Lung (tissue), 12 donors: ENCODE results near the gene AKAP13. TPM values are rescaled to one million over a fixed set of nuclear protein-coding genes. Genes with fewer than 3 reads are reported as not detected.
A peak's percentile ranks its signal among the peaks of the same experiment; 100 is the strongest.

Source experiments
- ATAC-seq: fragments of 200-7000 bp; cut with Tn5 transposase; one replicate; pipeline ENCODE4 v1.9.1; 2020; ENCODE audit warnings: moderate number of reproducible peaks; ENCODE audit not compliant: insufficient read depth, low FRiP score
- DNase-seq, 3 donors: peaks; one replicate each; pipeline ENCODE4 v3.0.0-alpha.2; 2013 to 2017
- H3K27ac ChIP-seq, 2 donors: one replicate each; pipeline ENCODE4 v1.5.1; 2013; ENCODE audit warnings: mild to moderate bottlenecking in 2 of 2, moderate library complexity in 2 of 2, control low read depth in 1 of 2, inconsistent platforms in 1 of 2, low read depth in 1 of 2, low read length in 1 of 2
- H3K27me3 ChIP-seq, 3 donors: one replicate each; pipeline ENCODE4 v1.5.1; 2013; ENCODE audit warnings: low read length in 2 of 3; ENCODE audit not compliant: control insufficient read depth in 3 of 3, insufficient read depth in 3 of 3
- H3K36me3 ChIP-seq, 4 donors: one replicate each; pipeline ENCODE4 v1.5.1; 2013; ENCODE audit warnings: low read length in 4 of 4, mild to moderate bottlenecking in 1 of 4, moderate library complexity in 1 of 4; ENCODE audit not compliant: control insufficient read depth in 4 of 4, insufficient read depth in 4 of 4
- H3K4me1 ChIP-seq, 5 donors: one replicate each; pipeline ENCODE4 v1.5.1; 2013; ENCODE audit warnings: low read length in 5 of 5, mild to moderate bottlenecking in 2 of 5, moderate library complexity in 1 of 5; ENCODE audit not compliant: control insufficient read depth in 5 of 5, insufficient read depth in 5 of 5
- H3K4me3 ChIP-seq: one replicate; pipeline ENCODE4 v1.5.1; 2013; ENCODE audit warnings: mild to moderate bottlenecking, control low read depth, moderate library complexity
- H3K9ac ChIP-seq, 2 donors: one replicate each; pipeline ENCODE4 v1.5.1; 2013; ENCODE audit warnings: low read length in 2 of 2, control low read depth in 1 of 2; ENCODE audit not compliant: insufficient read depth in 1 of 2
- H3K9me3 ChIP-seq, 4 donors: one replicate each; pipeline ENCODE4 v1.5.1; 2013; ENCODE audit warnings: low read length in 3 of 4, mild to moderate bottlenecking in 1 of 4, moderate library complexity in 1 of 4; ENCODE audit not compliant: control insufficient read depth in 4 of 4, insufficient read depth in 3 of 4
- WGBS, 2 donors: extraction: QIAGEN DNeasy Blood & Tissue Kit; methylation state at CpG; one replicate each; pipeline ENCODE4 v1.1.7; 2013; 5-methylcytosine and 5-hydroxymethylcytosine counted together
- polyA plus RNA-seq, 2 donors: library from polyadenylated mRNA; stranded (reverse); fragments of 200-250 nt; gene quantifications; one replicate each; pipeline ENCODE4 v1.2.1, GENCODE V29; 2013
- total RNA-seq, 2 donors: library from RNA; depleted of rRNA in 1 of 2; stranded (reverse); fragments of >200 nt in 1 of 2; gene quantifications; one replicate each; pipeline ENCODE4 v1.2.1, GENCODE V29; 2014 to 2021
- TF ChIP-seq, protein P1 (sequence below): IDR thresholded peaks from 2 replicates; pipeline ENCODE4 v1.5.1; 2012; ENCODE audit warnings: mild to moderate bottlenecking; ENCODE audit errors: control extremely low read depth, extremely low read depth
- donor health status: control.
- donor health status: control.
- donor health status: Bipolar disorder and iron deficiency.
- donor health status: healthy.
- donor health status: DM: yes; HTN: yes; CAD: no.

AKAP13 gene
- total and polyA plus RNA-seq, 4 donors = 102 to 1,115 (median 259) TPM

DNA sequence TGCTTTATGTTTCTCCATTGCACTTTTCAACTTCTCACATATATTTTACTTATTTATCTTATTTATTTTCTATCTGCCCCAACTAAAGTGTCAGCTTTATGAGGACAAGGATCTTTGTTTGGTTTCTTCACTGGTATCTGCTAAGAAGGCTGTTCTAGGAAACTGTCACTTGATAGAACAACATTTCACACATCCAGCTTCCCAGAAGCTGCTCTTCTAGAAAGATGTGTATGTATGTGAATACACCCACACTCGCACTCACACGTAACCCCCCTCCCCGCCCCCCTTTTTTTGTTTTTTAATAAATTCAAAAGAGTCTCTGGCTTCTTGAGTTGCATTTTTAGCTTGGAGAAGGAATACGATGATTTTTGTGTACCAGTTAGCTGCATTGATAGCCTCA lies 143.1 kb downstream of the AKAP13 start:
- no peak overlapping the region for H3K4me3 ChIP-seq
- no peaks in the 10 kb centered on the region for H3K27me3 ChIP-seq
- WGBS, 2 donors = 84 to 89% methylated on average over 4 of the region's 4 CpGs
- TF ChIP-seq, protein P1, sequence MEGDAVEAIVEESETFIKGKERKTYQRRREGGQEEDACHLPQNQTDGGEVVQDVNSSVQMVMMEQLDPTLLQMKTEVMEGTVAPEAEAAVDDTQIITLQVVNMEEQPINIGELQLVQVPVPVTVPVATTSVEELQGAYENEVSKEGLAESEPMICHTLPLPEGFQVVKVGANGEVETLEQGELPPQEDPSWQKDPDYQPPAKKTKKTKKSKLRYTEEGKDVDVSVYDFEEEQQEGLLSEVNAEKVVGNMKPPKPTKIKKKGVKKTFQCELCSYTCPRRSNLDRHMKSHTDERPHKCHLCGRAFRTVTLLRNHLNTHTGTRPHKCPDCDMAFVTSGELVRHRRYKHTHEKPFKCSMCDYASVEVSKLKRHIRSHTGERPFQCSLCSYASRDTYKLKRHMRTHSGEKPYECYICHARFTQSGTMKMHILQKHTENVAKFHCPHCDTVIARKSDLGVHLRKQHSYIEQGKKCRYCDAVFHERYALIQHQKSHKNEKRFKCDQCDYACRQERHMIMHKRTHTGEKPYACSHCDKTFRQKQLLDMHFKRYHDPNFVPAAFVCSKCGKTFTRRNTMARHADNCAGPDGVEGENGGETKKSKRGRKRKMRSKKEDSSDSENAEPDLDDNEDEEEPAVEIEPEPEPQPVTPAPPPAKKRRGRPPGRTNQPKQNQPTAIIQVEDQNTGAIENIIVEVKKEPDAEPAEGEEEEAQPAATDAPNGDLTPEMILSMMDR = no peak
- H3K9ac ChIP-seq = no peak overlapping the region
- no peak for DNase-seq
- peaks cover 0 to 27% (median 11%) of the 10 kb centered on the region in 5 donors for H3K4me1 ChIP-seq
- no peaks in the 10 kb centered on the region for H3K9me3 ChIP-seq
- no peak for ATAC-seq
- H3K27ac ChIP-seq = no peak overlapping the region
- peaks cover 0 to 11% (median 5%) of the 10 kb centered on the region in 4 donors for H3K36me3 ChIP-seq

DNA sequence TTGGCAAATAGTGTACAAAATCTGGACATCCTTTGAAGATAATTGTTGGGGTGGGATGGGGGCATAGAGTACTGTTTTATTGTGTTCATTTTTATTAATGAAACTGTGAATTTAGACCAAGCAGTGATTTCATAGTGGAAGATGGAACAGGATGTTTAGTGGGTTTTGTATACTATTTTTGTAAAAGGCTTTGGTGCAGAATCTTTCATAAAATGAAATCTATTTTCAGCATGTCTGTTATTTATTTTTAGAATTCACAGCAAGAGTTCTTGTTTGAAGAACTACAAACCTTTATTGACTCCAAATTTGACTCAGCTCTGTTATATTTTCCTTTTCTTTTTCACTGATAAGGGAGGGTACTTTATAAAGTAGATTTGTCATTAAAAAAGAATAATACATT lies 145.4 kb downstream of the AKAP13 start:
- no peak for DNase-seq
- TF ChIP-seq, protein P1 = no peak
- Histone ChIP-seq H3K4me3 (no peak overlapping the region), H3K36me3 (peaks cover 0 to 11% (median 7%) of the 10 kb centered on the region in 4 donors), H3K27ac (no peak overlapping the region), H3K27me3 (no peaks in the 10 kb centered on the region), H3K9me3 (no peaks in the 10 kb centered on the region), H3K4me1 (peaks cover 0 to 25% (median 11%) of the 10 kb centered on the region in 5 donors), H3K9ac (no peak overlapping the region)
- ATAC-seq = no peak

DNA sequence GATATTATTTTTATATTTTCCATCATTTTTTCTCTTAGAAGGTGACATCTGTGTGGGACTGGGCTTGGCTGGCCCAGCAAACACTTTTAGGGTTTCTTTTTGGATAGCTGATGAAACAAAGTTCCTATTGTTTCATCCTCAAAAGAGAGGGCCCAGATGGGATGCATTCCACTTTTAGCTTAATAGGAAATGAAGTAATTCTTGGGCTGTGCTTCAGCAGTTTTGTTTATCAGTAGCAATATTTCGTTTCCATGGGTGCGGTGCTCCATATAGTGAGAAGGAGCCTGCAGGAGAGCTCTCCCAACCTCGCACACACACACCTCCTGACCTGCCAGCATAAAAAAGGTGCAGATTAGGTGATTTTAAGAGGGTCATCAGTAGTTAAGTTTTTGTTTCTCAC lies 147.5 kb downstream of the AKAP13 start:
- Histone ChIP-seq H3K27me3 (no peaks in the 10 kb centered on the region), H3K9me3 (no peaks in the 10 kb centered on the region), H3K4me3 (no peak overlapping the region), H3K36me3 (peaks cover 0 to 11% (median 1%) of the 10 kb centered on the region in 4 donors), H3K27ac (peak overlapping the region in 1 of 2 donors; percentile 68), H3K4me1 (peaks cover 0 to 27% (median 11%) of the 10 kb centered on the region in 5 donors), H3K9ac (peak overlapping the region in 1 of 2 donors; percentile 63)
- TF ChIP-seq, protein P1 = no peak
- 14 to 20% methylated on average over 3 of the region's 3 CpGs for WGBS, 2 donors
- no peak for ATAC-seq
- DNase-seq = peak; percentile 72 to 94 (median 93)

DNA sequence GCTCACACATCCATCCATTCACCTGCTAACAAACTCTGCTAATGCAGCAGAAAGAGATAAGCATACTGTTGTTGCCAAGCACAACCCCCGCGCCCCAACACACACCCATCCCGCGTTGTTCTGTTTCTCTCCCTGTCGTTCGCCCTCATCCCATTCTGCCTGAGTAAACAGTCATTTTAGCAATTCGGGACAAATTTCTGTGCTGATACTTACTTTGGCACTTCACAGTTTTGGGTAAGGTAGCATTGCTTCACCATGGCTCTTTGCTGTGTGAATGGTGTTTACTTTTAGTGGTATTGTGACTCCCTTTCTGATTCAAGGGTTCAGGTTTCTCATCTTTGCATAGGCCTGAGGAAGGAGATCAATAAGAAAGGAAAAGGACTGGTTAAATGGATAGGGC lies 149.7 kb downstream of the AKAP13 start:
- Histone ChIP-seq H3K9me3 (no peaks in the 10 kb centered on the region), H3K4me1 (peaks cover 0 to 34% (median 11%) of the 10 kb centered on the region in 5 donors), H3K4me3 (no peak overlapping the region), H3K36me3 (peaks cover 0 to 15% (median 7%) of the 10 kb centered on the region in 4 donors), H3K9ac (no peak overlapping the region), H3K27ac (peak overlapping the region; percentile 0 to 26), H3K27me3 (no peaks in the 10 kb centered on the region)
- no peak for ATAC-seq
- TF ChIP-seq, protein P1 = no peak
- no peak for DNase-seq
- 64 to 84% methylated on average over 7 of the region's 7 CpGs for WGBS, 2 donors
